Activated CD8-positive, alpha-beta T cell treated with anti-CD3 and anti-CD28 coated beads for 36 hours (primary cell): ENCODE results near the gene TBC1D22A. TPM values are rescaled to one million over a fixed set of nuclear protein-coding genes. Genes with fewer than 3 reads are reported as not detected.
A peak's percentile ranks its signal among the peaks of the same experiment; 100 is the strongest.

Experiments
- ATAC-seq: fragments of 200-7000 bp; cut with Tn5 transposase; one replicate; pipeline ENCODE4 v1.10.0; 2021; ENCODE audit warnings: mild to moderate bottlenecking, moderate library complexity
- CTCF ChIA-PET: fragments of 350-600 bp; sonication (Branson Sonifier 250); formaldehyde crosslinking; loops from one replicate; lab custom pipeline; 2021; ENCODE audit warnings: antibody characterized with exemption; lab: Charles Lee
- POLR2A ChIA-PET: fragments of 350-600 bp; sonication (Branson Sonifier 250); formaldehyde crosslinking; loops from one replicate; lab custom pipeline; 2021; ENCODE audit warnings: antibody characterized with exemption; lab: Charles Lee
- DNase-seq: peaks from one replicate; pipeline ENCODE4 v3.0.0-alpha.2; 2020
- H3K27ac Mint-ChIP-seq: one replicate; pipeline ENCODE4 v1.8.0; 2021; ENCODE audit warnings: mild to moderate bottlenecking, mixed read lengths
- H3K27me3 Mint-ChIP-seq: one replicate; pipeline ENCODE4 v1.8.0; 2021; ENCODE audit warnings: mixed read lengths
- H3K36me3 Mint-ChIP-seq: one replicate; pipeline ENCODE4 v1.8.0; 2021; ENCODE audit warnings: low read depth, mixed read lengths
- H3K4me1 Mint-ChIP-seq: one replicate; pipeline ENCODE4 v1.8.0; 2021; ENCODE audit warnings: low read depth, mixed read lengths
- H3K4me3 Mint-ChIP-seq: one replicate; pipeline ENCODE4 v1.8.0; 2021; ENCODE audit warnings: mild to moderate bottlenecking, moderate library complexity, mixed read lengths
- H3K9me3 Mint-ChIP-seq: one replicate; pipeline ENCODE4 v1.8.0; 2021; ENCODE audit warnings: mixed read lengths
- CTCF ChIP-seq: fragments of 200-600 bp; IDR thresholded peaks from one replicate; pipeline ENCODE4 v1.8.0; 2022; ENCODE audit warnings: antibody characterized with exemption, mild to moderate bottlenecking
- intact Hi-C: fragments of 100-400 bp; cut with micrococcal nuclease; formaldehyde crosslinking; loops from one replicate; pipeline ENCODE4 v1.10.0; 2022
- total RNA-seq, 2 experiments: library from RNA; stranded (reverse); gene quantifications; one replicate each; pipeline ENCODE4 v1.2.3, GENCODE V29; 2021

Gene TBC1D22A
- total RNA-seq, 2 experiments from 2014 or later, result 41.0 to 42.8 TPM

GRCh38 chr22:46758121-46758520 is 4.3 kb upstream of the TBC1D22A start:
- TF ChIP-seq CTCF, result no peak
- CTCF ChIA-PET, result interaction anchor here (0.8 to 11.3 kb wide), 30 partner anchors 9 to 195 kb away, joined by 3 to 191 read pairs (median 4); no protein-coding TSS in a partner anchor

GRCh38 chr22:46758867-46759290 is 3.6 kb upstream of the TBC1D22A start:
- ChIA-PET POLR2A (interaction anchor here (0.7 to 1.7 kb wide), 4 partner anchors 9 to 33 kb away, joined by 3 to 7 read pairs (median 3); no protein-coding TSS in a partner anchor), CTCF (interaction anchor here (0.8 to 11.3 kb wide), 31 partner anchors 10 to 195 kb away, joined by 3 to 191 read pairs (median 4); no protein-coding TSS in a partner anchor)
- Mint-ChIP-seq H3K9me3 (peaks cover 5% of the 10 kb centered on the region), H3K27ac (peak overlapping the region; percentile 10), H3K4me1 (peaks cover 30% of the 10 kb centered on the region), H3K4me3 (no peak overlapping the region), H3K36me3 (peaks cover 39% of the 10 kb centered on the region), H3K27me3 (no peaks in the 10 kb centered on the region)
- peak; percentile 71 for DNase-seq
- no peak for ATAC-seq
- intact Hi-C loops, result loop anchor here (5.0 kb wide), 1 partner anchor 43 kb away; no protein-coding TSS in a partner anchor
- peak; percentile 84 for TF ChIP-seq CTCF

More at GRCh38 chr22:46758121-46758520, 4.3 kb upstream of the TBC1D22A start:
- Mint-ChIP-seq H3K4me3 (no peak overlapping the region), H3K27me3 (no peaks in the 10 kb centered on the region), H3K27ac (no peak overlapping the region), H3K9me3 (peaks cover 5% of the 10 kb centered on the region), H3K4me1 (peaks cover 25% of the 10 kb centered on the region), H3K36me3 (peaks cover 38% of the 10 kb centered on the region)
- no peak for DNase-seq
- ATAC-seq, result no peak
- intact Hi-C loops, result loop anchor here (5.0 kb wide), 1 partner anchor 44 kb away; no protein-coding TSS in a partner anchor
- POLR2A ChIA-PET, result interaction anchor here (1.1 to 1.7 kb wide), 3 partner anchors 9 to 33 kb away, joined by 3 to 7 read pairs (median 3); no protein-coding TSS in a partner anchor

GRCh38 chr22:46761017-46761416 is 1.4 kb upstream of the TBC1D22A start:
- peaks cover 40% of the 10 kb centered on the region for H3K4me1 Mint-ChIP-seq
- H3K9me3 Mint-ChIP-seq, result peaks cover 5% of the 10 kb centered on the region
- H3K36me3 Mint-ChIP-seq, result peaks cover 48% of the 10 kb centered on the region
- DNase-seq (no peak), ATAC-seq (no peak)
- ChIA-PET CTCF (interaction anchor here (0.9 to 11.3 kb wide), 5 partner anchors 10 to 197 kb away, joined by 3 to 191 read pairs (median 5); no protein-coding TSS in a partner anchor), POLR2A (interaction anchor here (0.9 to 3.4 kb wide), 6 partner anchors 10 to 42 kb away, joined by 3 to 29 read pairs (median 11); no protein-coding TSS in a partner anchor)
- peak overlapping the region; percentile 87 for H3K27ac Mint-ChIP-seq
- no peaks in the 10 kb centered on the region for H3K27me3 Mint-ChIP-seq
- no peak for TF ChIP-seq CTCF
- intact Hi-C loops, result no loop called here
- peak overlapping the region; percentile 94 for H3K4me3 Mint-ChIP-seq

DNA sequence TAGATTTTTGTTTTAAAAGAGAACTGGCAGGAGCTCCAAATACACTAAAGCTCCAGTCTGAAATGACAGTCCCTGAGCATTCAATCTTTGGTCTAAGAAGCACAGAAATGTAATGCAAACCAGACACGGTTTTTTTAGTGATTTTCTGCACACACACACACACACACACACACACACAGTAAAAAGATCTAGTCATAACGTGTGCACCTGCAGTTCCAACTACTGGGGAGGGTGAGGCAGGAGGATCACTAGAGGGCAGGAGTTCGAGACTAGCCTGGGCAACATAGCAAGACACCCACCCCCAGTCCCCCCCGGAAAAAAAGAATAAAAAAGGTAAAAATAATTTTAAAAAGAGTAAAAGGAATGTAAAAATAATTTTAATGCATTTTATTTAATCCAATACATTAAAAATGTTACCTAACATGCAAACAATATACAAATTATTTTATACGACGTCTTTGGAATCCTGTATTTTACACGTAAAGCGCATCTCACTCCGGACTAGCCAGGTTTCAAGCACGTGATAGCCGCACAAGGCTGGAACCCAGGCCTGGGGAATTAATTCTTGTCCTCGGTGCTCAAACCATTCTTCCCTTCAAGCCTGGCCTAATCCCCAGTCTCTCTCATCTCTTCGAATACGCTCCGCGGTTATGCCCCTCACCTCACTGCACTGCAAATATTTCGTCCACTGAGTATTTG is 762 bp upstream of the TBC1D22A start:
- Mint-ChIP-seq H3K27me3 (no peaks in the 10 kb centered on the region), H3K9me3 (peaks cover under 1% of the 10 kb centered on the region), H3K27ac (peak overlapping the region; percentile 99), H3K4me3 (peak overlapping the region; percentile 94), H3K36me3 (peaks cover 43% of the 10 kb centered on the region), H3K4me1 (peaks cover 43% of the 10 kb centered on the region)
- ChIA-PET POLR2A (interaction anchor here (0.9 to 3.4 kb wide), 10 partner anchors 11 to 150 kb away, joined by 3 to 29 read pairs (median 8); partner anchors contain the start of gene CERK), CTCF (interaction anchor here (0.9 to 11.3 kb wide), 6 partner anchors 11 to 199 kb away, joined by 3 to 191 read pairs (median 5); no protein-coding TSS in a partner anchor)
- TF ChIP-seq CTCF, result no peak
- no peak for ATAC-seq
- peak; percentile 40 for DNase-seq
- intact Hi-C loops, result no loop called here
